Esophagus squamous epithelium (tissue), 5 donors: ENCODE measurements around the gene DAPK1. TPM values are rescaled to one million over a fixed set of nuclear protein-coding genes. Genes with fewer than 3 reads are reported as not detected.
A peak's percentile ranks its signal among the peaks of the same experiment; 100 is the strongest.

Source experiments
- DNase-seq: peaks from one replicate; lab custom pipeline; 2025; lab: John Stamatoyannopoulos, UW
- H3K27ac ChIP-seq, 4 donors: fragments of 200-600 bp; sonication (generic); one replicate each; pipeline ENCODE4 v1.5.1; 2016 to 2019; ENCODE audit warnings: mild to moderate bottlenecking in 1 of 4
- H3K27me3 ChIP-seq, 4 donors: fragments of 200-600 bp; sonication (generic); 1 replicate in 3 of 4; 2 replicates in 1 of 4; pipeline versions ENCODE4 v1.5.1 to v1.6.0; 2017 to 2021; ENCODE audit warnings: antibody characterized with exemption in 1 of 4
- H3K36me3 ChIP-seq, 3 donors: fragments of 200-600 bp; sonication (generic); one replicate each; pipeline ENCODE4 v1.5.1; 2016 to 2019
- H3K4me1 ChIP-seq, 3 donors: fragments of 200-600 bp; sonication (generic); one replicate each; pipeline ENCODE4 v1.5.1; 2017 to 2019
- H3K4me3 ChIP-seq, 4 donors: fragments of 200-600 bp; sonication (generic); 1 replicate in 3 of 4; 2 replicates in 1 of 4; pipeline ENCODE4 v1.5.1; 2016 to 2019; ENCODE audit warnings: mild to moderate bottlenecking in 2 of 4, moderate library complexity in 1 of 4
- H3K9me3 ChIP-seq, 3 donors: fragments of 200-600 bp; sonication (generic); one replicate each; pipeline ENCODE4 v1.5.1; 2016 to 2019
- CTCF ChIP-seq, 6 experiments: fragments of 450-650 bp in 4 of 6; fragments of 200-600 bp in 2 of 6; sonication (generic) in 2 of 6; IDR thresholded peaks; one replicate each; pipeline ENCODE4 v1.5.1; 2016 to 2019; ENCODE audit warnings: antibody characterized with exemption in 6 of 6, mild to moderate bottlenecking in 4 of 6, moderate library complexity in 4 of 6
- POLR2A ChIP-seq, 4 donors: fragments of 450-650 bp; IDR thresholded peaks; one replicate each; pipeline ENCODE4 v1.6.1; 2017; ENCODE audit warnings: antibody characterized with exemption in 4 of 4, mild to moderate bottlenecking in 4 of 4, moderate library complexity in 3 of 4
- WGBS, 2 donors: methylation state at CpG; one replicate each; pipeline ENCODE4 v1.1.5; 2018; 5-methylcytosine and 5-hydroxymethylcytosine counted together
- intact Hi-C: fragments of 100-400 bp; cut with DNase I; formaldehyde crosslinking; loops from one replicate; pipeline ENCODE4 v1.15.0; 2022
- total RNA-seq, 4 donors: library from RNA; depleted of rRNA; stranded (reverse); fragments of >200 nt; gene quantifications; one replicate each; pipeline ENCODE4 v1.1.0, GENCODE V29; 2016
- donor health status: DM: yes; HTN: yes; CAD: no.

The DAPK1 gene
- total RNA-seq, 4 donors from 2014 or later = 2.2 to 14.5 (median 5.5) TPM

- H3K27me3 ChIP-seq = no peaks in the 10 kb centered on the region
- WGBS, 2 donors = 57 to 92% methylated on average over 1 to 4 of the region's 4 CpGs
- peaks cover 0 to 20% (median 6%) of the 10 kb centered on the region in 3 donors for H3K4me1 ChIP-seq
- no peak for DNase-seq
- peaks cover 0 to 11% (median 0%) of the 10 kb centered on the region in 3 donors for H3K36me3 ChIP-seq
- H3K27ac ChIP-seq = peak overlapping the region in 2 of 4 donors; percentile 15 to 27
- intact Hi-C loops = no loop called here
- no peaks in the 10 kb centered on the region for H3K9me3 ChIP-seq
- no peak overlapping the region for H3K4me3 ChIP-seq
- TF ChIP-seq POLR2A (IDR thresholded peaks at IDR 0.05) (no peak), CTCF (IDR thresholded peaks at IDR 0.05) (no peak)
Measured at GRCh38 chr9:87685441-87685840, 187.8 kb downstream of the DAPK1 start.

- no peak for DNase-seq
- no peaks in the 10 kb centered on the region for H3K9me3 ChIP-seq
- TF ChIP-seq POLR2A (IDR thresholded peaks at IDR 0.05) = no peak
- no peak overlapping the region for H3K4me3 ChIP-seq
- H3K27me3 ChIP-seq = no peaks in the 10 kb centered on the region
- intact Hi-C loops = no loop called here
- H3K27ac ChIP-seq = peak overlapping the region in 2 of 4 donors; percentile 27 to 49
- H3K4me1 ChIP-seq = peaks cover 0 to 20% (median 6%) of the 10 kb centered on the region in 3 donors
- 59 to 61% methylated on average over 12 to 13 of the region's 14 CpGs for whole genome bisulfite sequencing, 2 donors
- peaks cover 0 to 10% (median 0%) of the 10 kb centered on the region in 3 donors for H3K36me3 ChIP-seq
Measured at GRCh38 chr9:87685871-87686519, 188.3 kb downstream of the DAPK1 start.

- peaks cover 0 to 20% (median 6%) of the 10 kb centered on the region in 3 donors for H3K4me1 ChIP-seq
- H3K27ac ChIP-seq = peak overlapping the region in 2 of 4 donors; percentile 27 to 49
- intact Hi-C loops = no loop called here
- no peak for DNase-seq
- WGBS, 2 donors = 89 to 94% methylated on average over 6 of the region's 14 CpGs
- no peaks in the 10 kb centered on the region for H3K27me3 ChIP-seq
- peaks cover 0 to 4% (median 0%) of the 10 kb centered on the region in 3 donors for H3K36me3 ChIP-seq
- no peaks in the 10 kb centered on the region for H3K9me3 ChIP-seq
- H3K4me3 ChIP-seq = no peak overlapping the region
- TF ChIP-seq POLR2A (IDR thresholded peaks at IDR 0.05) (no peak), CTCF (IDR thresholded peaks at IDR 0.05) (no peak)
Measured at GRCh38 chr9:87686520-87687090, 188.9 kb downstream of the DAPK1 start.

GRCh38 chr9:87687207-87687606 is 189.5 kb downstream of the DAPK1 start:
- DNase-seq = no peak
- Histone ChIP-seq H3K4me1 (peaks cover 0 to 20% (median 6%) of the 10 kb centered on the region in 3 donors), H3K9me3 (no peaks in the 10 kb centered on the region), H3K27ac (no peak overlapping the region), H3K27me3 (no peaks in the 10 kb centered on the region), H3K4me3 (no peak overlapping the region), H3K36me3 (no peaks in the 10 kb centered on the region)
- TF ChIP-seq POLR2A (IDR thresholded peaks at IDR 0.05) (no peak), CTCF (IDR thresholded peaks at IDR 0.05) (no peak)
- WGBS, 2 donors = 58 to 60% methylated on average over 4 of the region's 4 CpGs
- intact Hi-C loops = no loop called here

- H3K27me3 ChIP-seq = no peaks in the 10 kb centered on the region
- intact Hi-C loops = no loop called here
- no peak overlapping the region for H3K4me3 ChIP-seq
- H3K27ac ChIP-seq = no peak overlapping the region
- no peaks in the 10 kb centered on the region for H3K9me3 ChIP-seq
- DNase-seq = no peak
- peaks cover 0 to 10% (median 5%) of the 10 kb centered on the region in 3 donors for H3K36me3 ChIP-seq
- TF ChIP-seq CTCF (IDR thresholded peaks at IDR 0.05) (no peak), POLR2A (IDR thresholded peaks at IDR 0.05) (no peak)
- no peaks in the 10 kb centered on the region for H3K4me1 ChIP-seq
- 88% methylated on average over 3 of the region's 3 CpGs; no CpG with 5 or more reads in 1 of the 2 donors for WGBS, 2 donors
Measured at GRCh38 chr9:87694236-87694755, 196.6 kb downstream of the DAPK1 start.
